Pancreas (tissue), 10 donors: Measurements from ENCODE around the gene ZNF774. TPM values are rescaled to one million over a fixed set of nuclear protein-coding genes. Genes with fewer than 3 reads are reported as not detected.
A peak's percentile ranks its signal among the peaks of the same experiment; 100 is the strongest.
"Not testable (repeated sequence)": the region's sequence is repeated elsewhere in the genome, so short reads cannot be mapped to it uniquely, and the experiment has no call there.

Experiments used
- ATAC-seq, 4 donors: fragments of 200-7000 bp; cut with Tn5 transposase; one replicate each; pipeline versions ENCODE4 v1.8.0 to v1.9.1; 2020; ENCODE audit warnings: mild to moderate bottlenecking in 4 of 4, moderate library complexity in 4 of 4
- DNase-seq, 6 donors: peaks; one replicate each; pipeline ENCODE4 v3.0.0-alpha.2; 2020
- FAIRE-seq: peaks from 2 replicates; lab custom pipeline; 2012; peaks lifted over from hg19 to GRCh38; lab: Jason Lieb, UNC
- H3K27ac ChIP-seq, 4 donors: fragments of 200-600 bp; sonication (generic); 1 replicate in 3 of 4; 2 replicates in 1 of 4; pipeline versions ENCODE4 v1.5.0 to v1.8.0; 2020
- H3K27me3 ChIP-seq, 4 donors: fragments of 200-600 bp; one replicate each; pipeline ENCODE4 v1.8.0; 2021
- H3K36me3 ChIP-seq, 3 donors: fragments of 200-600 bp; sonication (generic) in 1 of 3; one replicate each; pipeline versions ENCODE4 v1.5.0 to v1.8.0; 2020 to 2021
- H3K4me1 ChIP-seq, 3 donors: fragments of 200-600 bp; one replicate each; pipeline ENCODE4 v1.8.0; 2021
- H3K4me3 ChIP-seq, 4 donors: fragments of 200-600 bp; sonication (generic) in 2 of 4; one replicate each; pipeline versions ENCODE4 v1.5.0 to v1.8.0; 2020 to 2021
- H3K9me3 ChIP-seq, 4 donors: fragments of 200-600 bp; one replicate each; pipeline ENCODE4 v1.8.0; 2021
- CTCF ChIP-seq, 4 donors: fragments of 200-600 bp; sonication (generic) in 3 of 4; IDR thresholded peaks; one replicate each; pipeline versions ENCODE4 v1.5.0 to v1.8.0; 2021; ENCODE audit warnings: antibody characterized with exemption in 4 of 4
- WGBS, 2 donors: extraction: QIAGEN DNeasy Blood & Tissue Kit; methylation state at CpG; one replicate each; pipeline ENCODE4 v1.1.7; 2013; 5-methylcytosine and 5-hydroxymethylcytosine counted together
- intact Hi-C, 3 donors: fragments of 100-400 bp; cut with DNase I; formaldehyde crosslinking; loops; one replicate each; pipeline versions ENCODE4 v1.11.1 to v1.14.2; 2022
- polyA plus RNA-seq, 2 donors: library from polyadenylated mRNA; stranded (reverse); fragments of 200-250 nt; gene quantifications; one replicate each; pipeline ENCODE4 v1.2.3, GENCODE V29; 2013
- total RNA-seq, 6 donors: library from RNA; stranded (reverse); fragmentation: NEBNext Ultra II Directional in 4 of 6; extraction: Animal tissue kit (Norgen Biotek cat#: 25700) in 4 of 6; gene quantifications; one replicate each; pipeline versions ENCODE4 v1.2.1 to v1.2.4, GENCODE V29; 2021 to 2023
- donor health status: healthy with polysubstance abuse.
- donor health status: DM: no; HTN: no; CAD: no; lungs with moderate emphysema.
- donor health status: DM: no; HTN: no; CAD: no.
- donor health status: control.
- donor health status: control.
- donor health status: Bipolar disorder and iron deficiency.
- donor health status: DM: yes; HTN: yes; CAD: no.
- donor health status: DM: no; HTN: no; CAD: no.
- donor health status: DM: no; HTN: no; CAD: no.
- donor health status: DM: yes; HTN: yes; CAD: no.

The ZNF774 gene
- total and polyA plus RNA-seq, 8 donors: 2.2 to 11.9 (median 4.3) TPM

GRCh38 chr15:90338532-90338931, 13.6 kb upstream of the ZNF774 start:
- peak in 3 of 4 donors; percentile 24 to 73 (median 32) for ATAC-seq
- intact Hi-C loops: no loop called here
- Histone ChIP-seq H3K4me3 (no peak overlapping the region), H3K9me3 (no peaks in the 10 kb centered on the region), H3K27ac (peak overlapping the region in 2 of 4 donors; percentile 19 to 24), H3K27me3 (no peaks in the 10 kb centered on the region), H3K36me3 (no peaks in the 10 kb centered on the region), H3K4me1 (peaks cover 0 to 6% (median 0%) of the 10 kb centered on the region in 3 donors)
- FAIRE-seq: no peak
- DNase-seq: no peak
- 61 to 64% methylated on average over 1 of the region's 1 CpG for WGBS, 2 donors
- no peak for TF ChIP-seq CTCF (IDR thresholded peaks at IDR 0.05)

GRCh38 chr15:90340345-90340744, 11.7 kb upstream of the ZNF774 start:
- Histone ChIP-seq H3K4me1 (peaks cover 0 to 6% (median 0%) of the 10 kb centered on the region in 3 donors), H3K27me3 (no peaks in the 10 kb centered on the region), H3K4me3 (no peak overlapping the region), H3K27ac (no peak overlapping the region), H3K36me3 (no peaks in the 10 kb centered on the region), H3K9me3 (no peaks in the 10 kb centered on the region)
- ATAC-seq (peak in 1 of 4 donors; percentile 29), FAIRE-seq (no peak), DNase-seq (no peak)
- WGBS, 2 donors: 60 to 64% methylated on average over 6 of the region's 6 CpGs
- intact Hi-C loops: no loop called here
- TF ChIP-seq CTCF (IDR thresholded peaks at IDR 0.05): no peak

GRCh38 chr15:90343302-90343790, 8.7 kb upstream of the ZNF774 start:
- no peak for ATAC-seq
- Histone ChIP-seq H3K9me3 (no peaks in the 10 kb centered on the region), H3K27me3 (no peaks in the 10 kb centered on the region), H3K4me1 (peaks cover 0 to 6% (median 0%) of the 10 kb centered on the region in 3 donors), H3K36me3 (no peaks in the 10 kb centered on the region), H3K27ac (no peak overlapping the region), H3K4me3 (no peak overlapping the region)
- intact Hi-C loops: no loop called here
- FAIRE-seq: no peak
- no peak for TF ChIP-seq CTCF (IDR thresholded peaks at IDR 0.05)
- WGBS, 2 donors: 94 to 97% methylated on average over 5 of the region's 5 CpGs
- no peak for DNase-seq

GRCh38 chr15:90344662-90345061, 7.4 kb upstream of the ZNF774 start:
- H3K4me3 ChIP-seq: no peak overlapping the region
- ATAC-seq (peak in 2 of 4 donors; percentile 8 to 22), DNase-seq (no peak), FAIRE-seq (no peak)
- H3K36me3 ChIP-seq: no peaks in the 10 kb centered on the region
- H3K27me3 ChIP-seq: no peaks in the 10 kb centered on the region
- WGBS, 2 donors: 93 to 95% methylated on average over 1 of the region's 1 CpG
- no peak for TF ChIP-seq CTCF (IDR thresholded peaks at IDR 0.05)
- H3K27ac ChIP-seq: no peak overlapping the region
- H3K9me3 ChIP-seq: no peaks in the 10 kb centered on the region
- H3K4me1 ChIP-seq: peaks cover 0 to 6% (median 0%) of the 10 kb centered on the region in 3 donors
- intact Hi-C loops: no loop called here

- H3K4me3 ChIP-seq: no peak overlapping the region
- no peak for FAIRE-seq
- DNase-seq: no peak
- peak overlapping the region in 1 of 4 donors; percentile 31 for H3K27ac ChIP-seq
- no peaks in the 10 kb centered on the region for H3K9me3 ChIP-seq
- no peaks in the 10 kb centered on the region for H3K36me3 ChIP-seq
- ATAC-seq: peak in 1 of 4 donors; percentile 55
- peaks cover 0 to 6% (median 0%) of the 10 kb centered on the region in 3 donors for H3K4me1 ChIP-seq
- WGBS, 2 donors: 31 to 33% methylated on average over 2 of the region's 2 CpGs
- no peaks in the 10 kb centered on the region for H3K27me3 ChIP-seq
- intact Hi-C loops: no loop called here
- no peak for TF ChIP-seq CTCF (IDR thresholded peaks at IDR 0.05)
Observed at GRCh38 chr15:90345857-90346256, 6.2 kb upstream of the ZNF774 start.

GRCh38 chr15:90347431-90348065, 4.5 kb upstream of the ZNF774 start:
- H3K36me3 ChIP-seq, ATAC-seq, DNase-seq, H3K27me3 ChIP-seq, H3K27ac ChIP-seq, H3K9me3 ChIP-seq, FAIRE-seq, H3K4me3 ChIP-seq, intact Hi-C loops: not testable (repeated sequence)
- peaks cover 0 to 10% (median 0%) of the 10 kb centered on the region in 3 donors for H3K4me1 ChIP-seq
- 100% methylated on average over 1 of the region's 1 CpG for WGBS, 2 donors
